KOPT-K1 (cell line): ENCODE results near the gene CTAGE9.
"Not testable (repeated sequence)": the region's sequence is repeated elsewhere in the genome, so short reads cannot be mapped to it uniquely, and the experiment has no call there.

Experiments
- H3K27ac ChIP-seq: fragments of 200-600 bp; sonication (generic); 2 replicates; pipeline ENCODE4 v1.5.1; 2016; ENCODE audit warnings: antibody characterized with exemption, mild to moderate bottlenecking, low read depth, low read length; ENCODE audit not compliant: poor library complexity, severe bottlenecking
- H3K36me3 ChIP-seq: fragments of 200-600 bp; sonication (generic); 2 replicates; pipeline ENCODE4 v1.5.1; 2017; ENCODE audit warnings: antibody characterized with exemption, mild to moderate bottlenecking, low read length, moderate library complexity; ENCODE audit not compliant: insufficient read depth
- H3K9me3 ChIP-seq: fragments of 200-600 bp; sonication (generic); 2 replicates; pipeline ENCODE4 v1.5.1; 2017; ENCODE audit warnings: antibody characterized with exemption, low read length, mild to moderate bottlenecking; ENCODE audit not compliant: insufficient read depth, poor library complexity, severe bottlenecking

CTAGE9 gene, protein sequence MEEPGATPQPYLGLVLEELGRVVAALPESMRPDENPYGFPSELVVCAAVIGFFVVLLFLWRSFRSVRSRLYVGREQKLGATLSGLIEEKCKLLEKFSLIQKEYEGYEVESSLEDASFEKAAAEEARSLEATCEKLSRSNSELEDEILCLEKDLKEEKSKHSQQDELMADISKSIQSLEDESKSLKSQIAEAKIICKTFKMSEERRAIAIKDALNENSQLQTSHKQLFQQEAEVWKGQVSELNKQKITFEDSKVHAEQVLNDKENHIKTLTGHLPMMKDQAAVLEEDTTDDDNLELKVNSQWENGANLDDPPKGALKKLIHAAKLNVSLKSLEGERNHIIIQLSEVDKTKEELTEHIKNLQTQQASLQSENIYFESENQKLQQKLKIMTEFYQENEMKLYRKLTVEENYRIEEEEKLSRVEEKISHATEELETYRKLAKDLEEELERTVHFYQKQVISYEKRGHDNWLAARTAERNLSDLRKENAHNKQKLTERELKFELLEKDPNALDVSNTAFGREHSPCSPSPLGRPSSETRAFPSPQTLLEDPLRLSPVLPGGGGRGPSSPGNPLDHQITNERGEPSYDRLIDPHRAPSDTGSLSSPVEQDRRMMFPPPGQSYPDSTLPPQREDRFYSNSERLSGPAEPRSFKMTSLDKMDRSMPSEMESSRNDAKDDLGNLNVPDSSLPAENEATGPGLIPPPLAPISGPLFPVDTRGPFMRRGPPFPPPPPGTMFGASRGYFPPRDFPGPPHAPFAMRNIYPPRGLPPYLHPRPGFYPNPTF

DNA sequence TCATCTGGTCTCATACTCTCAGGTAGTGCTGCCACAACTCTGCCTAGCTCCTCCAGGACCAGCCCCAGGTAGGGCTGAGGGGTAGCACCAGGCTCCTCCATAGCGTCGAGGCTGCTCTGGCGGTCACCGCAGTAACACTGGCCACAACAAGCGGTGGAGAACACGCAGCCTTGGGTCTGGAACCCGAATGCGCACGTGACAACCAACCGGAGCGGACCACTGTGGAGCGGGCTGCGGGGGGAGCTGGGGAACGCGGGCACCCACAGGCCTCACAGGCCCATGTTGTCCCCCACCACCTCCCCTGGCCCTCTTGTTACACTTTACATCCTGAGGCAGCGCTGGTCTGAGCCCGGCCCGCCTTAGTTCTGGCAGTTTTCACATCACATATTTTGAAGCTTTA lies at the start of gene CTAGE9:
CTAGE9 (minus strand) TSS at position 101 of the 400 bp plus-strand sequence; CDS start at position 101, 0 bp downstream.
- not testable (repeated sequence) for H3K9me3 ChIP-seq, H3K27ac ChIP-seq, H3K36me3 ChIP-seq

DNA sequence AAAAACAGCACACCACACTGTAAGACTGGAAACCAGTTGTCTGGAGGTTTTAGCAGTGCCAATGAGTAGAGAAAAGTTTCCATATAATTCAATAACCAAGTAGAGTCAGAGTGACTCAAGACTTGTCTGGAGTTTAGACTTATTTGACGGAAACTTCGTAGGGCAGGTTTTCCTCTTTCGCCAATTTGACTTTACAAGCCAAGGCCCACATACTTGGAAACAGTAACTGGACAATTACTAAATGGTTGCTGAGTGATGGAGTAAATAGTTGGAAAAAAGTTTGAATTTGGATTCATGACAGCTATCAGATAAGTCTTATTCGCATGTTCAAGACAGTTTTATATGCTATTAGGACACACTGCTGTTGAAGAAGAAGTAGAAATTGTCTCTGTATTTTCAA lies 48.1 kb upstream of the CTAGE9 start:
- Histone ChIP-seq H3K9me3 (no peaks in the 10 kb centered on the region), H3K36me3 (no peaks in the 10 kb centered on the region), H3K27ac (no peak overlapping the region)

DNA sequence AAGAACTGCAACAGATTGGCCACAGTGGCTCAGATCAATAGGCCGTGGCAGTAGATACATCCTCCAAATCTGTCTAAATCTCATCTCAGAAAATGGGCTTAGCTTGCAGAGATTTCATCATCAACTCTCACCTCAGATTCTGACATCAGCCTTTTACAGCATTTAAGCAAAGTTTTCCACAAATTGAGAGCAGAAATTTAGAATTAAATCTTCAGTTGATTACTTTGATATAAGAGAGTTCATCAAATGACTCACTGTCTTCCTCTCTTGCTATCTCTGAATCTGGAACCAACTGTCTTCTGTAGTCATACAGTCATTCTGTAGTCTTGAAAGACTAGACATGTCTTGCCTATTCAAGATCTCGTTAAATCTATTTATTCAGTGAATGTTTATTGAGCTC lies 45.2 kb upstream of the CTAGE9 start:
- no peak overlapping the region for H3K27ac ChIP-seq

DNA sequence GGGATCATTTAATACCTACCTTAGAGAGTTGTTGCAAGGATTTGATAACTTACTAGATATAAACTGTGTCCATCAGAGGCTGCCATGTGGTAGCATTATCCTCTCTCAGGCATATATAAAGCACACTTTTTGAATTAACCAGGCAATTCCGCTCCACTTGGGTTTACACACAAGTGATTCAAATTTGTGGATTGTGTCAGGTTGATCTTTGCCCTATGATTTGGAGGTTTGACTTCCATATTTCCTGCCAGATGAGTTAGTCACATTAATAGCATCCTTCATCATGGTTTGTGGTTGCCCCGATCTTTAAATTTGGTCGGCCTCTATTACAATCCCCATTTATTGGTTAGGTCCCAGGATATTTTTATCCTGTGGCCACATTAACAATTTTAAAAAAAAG lies 44.8 kb upstream of the CTAGE9 start:
- Histone ChIP-seq H3K27ac (no peak overlapping the region), H3K36me3 (no peaks in the 10 kb centered on the region), H3K9me3 (no peaks in the 10 kb centered on the region)

More for the DNA sequence above, 45.2 kb upstream of the CTAGE9 start:
- H3K9me3 ChIP-seq, result no peaks in the 10 kb centered on the region
- H3K36me3 ChIP-seq, result no peaks in the 10 kb centered on the region

DNA sequence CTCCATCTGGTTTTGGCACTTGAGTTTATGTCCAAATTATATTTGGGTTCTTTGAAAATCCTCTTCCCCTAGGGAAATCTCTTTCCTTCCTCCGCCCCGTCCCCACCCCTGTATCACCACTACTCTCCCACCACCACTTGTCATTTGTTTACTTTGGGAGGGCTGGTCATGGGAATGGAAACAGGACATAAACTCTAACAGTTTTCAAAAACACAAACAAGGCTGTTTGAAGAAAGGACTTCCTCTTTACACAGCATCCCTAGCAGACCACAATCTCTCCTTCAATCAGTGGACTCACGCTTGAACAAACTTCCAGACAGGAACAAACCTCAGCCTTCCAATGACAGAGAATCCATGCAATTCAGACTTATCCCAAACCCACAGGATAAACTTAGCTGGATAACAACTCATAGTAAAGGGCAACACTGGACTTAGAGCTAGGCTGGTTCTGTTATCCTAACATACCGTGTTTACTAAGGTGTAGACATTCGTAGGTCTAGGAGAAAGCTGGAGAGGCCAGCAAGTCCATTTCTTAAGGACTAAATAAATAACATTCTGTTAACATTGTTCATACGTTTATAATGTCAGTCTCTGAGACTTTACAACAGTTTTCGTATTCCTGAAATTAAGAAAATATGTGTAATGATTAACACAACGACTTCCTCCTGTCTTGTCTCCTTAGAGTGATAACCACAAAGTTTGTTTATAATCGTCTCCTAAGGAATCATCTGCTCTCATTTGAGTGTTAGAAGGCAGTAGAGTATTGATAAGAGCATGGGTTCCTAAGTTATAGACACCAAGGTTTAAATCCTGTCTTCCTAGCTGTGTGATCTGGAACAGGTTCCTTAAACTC lies 44.1 kb upstream of the CTAGE9 start:
- no peaks in the 10 kb centered on the region for H3K9me3 ChIP-seq
- no peak overlapping the region for H3K27ac ChIP-seq
- H3K36me3 ChIP-seq, result no peaks in the 10 kb centered on the region

DNA sequence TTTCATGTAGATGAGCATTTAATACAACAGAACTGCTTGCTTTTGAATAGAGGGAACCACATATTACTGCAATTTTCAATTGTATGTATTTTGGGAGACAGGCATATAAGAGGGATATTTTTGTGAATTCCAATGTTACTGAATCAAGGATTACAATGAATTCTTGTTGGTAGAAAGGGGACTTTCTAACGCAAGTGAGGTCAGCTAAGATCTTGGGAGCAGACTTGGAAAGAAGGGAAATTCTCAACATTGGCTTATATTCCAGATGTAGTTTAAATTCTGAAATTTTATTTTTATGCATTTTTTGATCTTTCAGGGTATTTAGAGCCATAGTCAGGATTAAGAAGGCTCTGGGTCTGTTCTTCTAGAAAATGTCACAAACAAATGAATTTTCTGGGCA lies 43.3 kb upstream of the CTAGE9 start:
- no peaks in the 10 kb centered on the region for H3K9me3 ChIP-seq
- no peaks in the 10 kb centered on the region for H3K36me3 ChIP-seq
- H3K27ac ChIP-seq, result no peak overlapping the region

DNA sequence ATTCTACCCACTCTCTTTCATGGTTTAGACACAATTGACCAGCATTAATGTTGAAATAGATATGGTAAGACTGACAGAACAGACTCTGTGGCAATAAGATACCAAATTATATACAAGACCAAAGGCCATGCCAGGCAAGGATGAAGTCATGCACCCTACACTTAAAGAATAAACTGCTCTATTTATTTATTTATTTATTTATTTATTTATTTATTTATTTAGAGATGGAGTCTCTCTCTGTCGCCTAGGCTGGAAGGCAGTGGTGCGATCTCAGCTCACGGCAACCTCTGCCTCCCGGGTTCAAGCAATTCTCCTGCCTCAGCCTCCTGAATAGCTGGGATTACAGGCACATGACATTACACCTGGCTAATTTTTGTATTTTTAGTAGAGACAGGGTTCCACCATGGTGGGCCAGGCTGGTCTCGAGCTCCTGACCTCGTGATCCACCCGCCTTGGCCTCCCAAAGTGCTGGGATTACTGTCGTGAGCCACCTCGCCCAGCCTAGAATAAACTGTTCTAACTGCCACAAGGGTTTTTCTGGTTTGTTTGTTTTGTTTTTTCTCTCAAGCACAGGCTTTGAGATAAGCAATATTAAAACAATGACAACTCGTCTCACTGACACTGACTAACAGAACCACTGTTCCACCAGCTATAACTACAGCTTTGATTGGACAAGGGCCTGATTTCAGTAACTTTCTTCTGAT lies 40.3 kb upstream of the CTAGE9 start:
- H3K36me3 ChIP-seq, H3K27ac ChIP-seq, H3K9me3 ChIP-seq: not testable (repeated sequence)

DNA sequence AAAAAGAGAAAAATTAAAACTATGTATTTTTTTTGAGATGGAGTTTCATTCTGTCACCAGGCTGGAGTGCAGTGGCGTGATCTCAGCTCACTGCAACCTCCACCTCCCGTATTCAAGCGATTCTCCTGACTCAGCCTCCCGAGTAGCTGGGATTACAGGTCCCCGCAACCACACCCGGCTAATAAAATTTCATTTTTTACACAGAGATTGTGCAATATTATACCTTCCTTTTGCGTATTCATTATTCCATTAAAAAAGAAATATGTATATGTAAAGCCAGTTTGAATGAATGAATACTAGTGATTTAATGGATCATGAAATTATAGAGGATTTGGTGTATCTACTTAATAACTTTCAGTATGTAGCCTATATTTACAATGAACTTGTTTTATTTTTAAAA lies 38.2 kb upstream of the CTAGE9 start:
- Histone ChIP-seq H3K9me3 (no peaks in the 10 kb centered on the region), H3K36me3 (no peaks in the 10 kb centered on the region), H3K27ac (no peak overlapping the region)

DNA sequence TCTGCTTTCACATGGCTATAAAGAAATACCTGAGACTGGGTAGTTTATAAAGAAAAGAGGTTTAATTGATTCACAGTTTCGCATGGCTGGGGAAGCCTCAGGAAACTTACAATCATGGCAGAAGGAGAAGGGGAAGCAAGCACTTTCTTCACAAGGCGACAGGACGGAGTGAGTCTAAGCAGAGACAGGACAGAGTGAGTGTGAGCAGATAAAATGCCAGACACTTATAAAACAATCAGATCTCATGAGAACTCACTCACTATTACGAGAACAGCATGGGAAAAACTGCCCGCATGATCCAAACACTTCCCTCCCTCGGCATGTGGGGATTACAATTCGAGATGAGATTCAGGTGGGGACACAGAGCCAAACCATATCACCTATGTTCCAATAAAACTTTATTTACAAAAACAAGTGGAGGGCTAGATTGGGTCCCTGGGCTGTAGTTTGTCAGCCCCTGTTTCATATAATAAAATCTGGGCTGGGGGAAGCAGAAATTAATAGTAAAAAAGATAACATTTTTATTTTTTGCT lies 37.1 kb upstream of the CTAGE9 start:
- H3K36me3 ChIP-seq, result no peaks in the 10 kb centered on the region
- no peak overlapping the region for H3K27ac ChIP-seq

DNA sequence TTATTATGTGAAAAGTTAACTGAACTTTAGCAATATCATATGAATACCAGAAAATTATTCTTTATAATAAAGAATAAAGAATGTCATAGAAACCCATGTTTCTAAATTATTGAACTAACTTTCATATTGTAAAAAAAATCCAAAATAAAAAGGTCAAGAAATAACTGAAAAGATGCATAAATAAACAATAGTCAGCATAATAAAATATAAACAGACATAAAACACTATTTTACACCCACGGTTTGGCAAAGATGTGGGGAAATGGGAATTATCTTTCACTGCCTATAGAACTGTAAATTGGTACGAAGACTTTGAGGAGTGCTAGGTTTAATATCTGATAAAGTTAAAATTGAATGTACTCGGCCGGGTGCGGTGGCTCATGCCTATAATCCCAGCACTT lies 34.7 kb upstream of the CTAGE9 start:
- no peak overlapping the region for H3K27ac ChIP-seq
- no peaks in the 10 kb centered on the region for H3K36me3 ChIP-seq
- H3K9me3 ChIP-seq, result no peaks in the 10 kb centered on the region

More for the DNA sequence above, 37.1 kb upstream of the CTAGE9 start:
- H3K9me3 ChIP-seq, result no peaks in the 10 kb centered on the region

DNA sequence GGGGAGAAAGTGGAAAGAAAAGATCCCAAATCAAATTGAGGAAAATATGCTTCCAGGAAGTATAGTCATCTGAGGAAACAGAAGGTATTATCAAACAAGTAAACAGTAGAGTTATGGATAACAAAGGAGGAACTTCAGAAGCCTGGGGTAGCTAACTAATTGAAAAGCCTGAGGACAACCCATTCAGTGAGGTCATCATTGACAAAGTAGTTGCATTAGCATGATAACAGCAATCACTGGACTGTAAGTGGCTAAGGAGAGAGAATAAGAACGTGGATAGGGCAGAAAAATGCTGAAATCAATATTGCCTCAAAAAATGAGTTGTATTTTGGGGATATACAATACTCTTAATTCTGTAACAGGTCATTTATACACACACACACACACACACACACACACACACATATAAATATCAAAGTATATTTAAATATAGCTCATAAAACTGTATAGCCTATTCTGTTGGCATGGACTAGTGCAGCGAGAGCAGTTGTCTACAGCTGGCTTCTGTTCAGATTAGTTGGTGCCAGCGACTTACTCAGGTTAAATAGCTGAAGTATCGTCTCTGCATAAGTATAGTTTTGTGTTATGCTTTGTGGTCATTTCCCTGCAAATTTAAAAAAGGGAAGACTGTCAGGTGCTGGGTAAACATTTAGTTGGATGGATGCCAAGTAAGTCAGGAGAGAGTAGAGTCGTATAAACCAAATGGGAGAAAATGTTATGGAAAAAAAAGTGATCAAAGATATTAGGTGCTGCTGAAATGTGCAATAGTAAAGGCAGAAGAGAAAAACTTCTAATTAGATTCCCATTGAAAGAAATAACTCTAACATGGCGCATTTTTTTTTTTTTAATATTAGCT lies 33.8 kb upstream of the CTAGE9 start:
- Histone ChIP-seq H3K36me3 (no peaks in the 10 kb centered on the region), H3K9me3 (no peaks in the 10 kb centered on the region), H3K27ac (no peak overlapping the region)

DNA sequence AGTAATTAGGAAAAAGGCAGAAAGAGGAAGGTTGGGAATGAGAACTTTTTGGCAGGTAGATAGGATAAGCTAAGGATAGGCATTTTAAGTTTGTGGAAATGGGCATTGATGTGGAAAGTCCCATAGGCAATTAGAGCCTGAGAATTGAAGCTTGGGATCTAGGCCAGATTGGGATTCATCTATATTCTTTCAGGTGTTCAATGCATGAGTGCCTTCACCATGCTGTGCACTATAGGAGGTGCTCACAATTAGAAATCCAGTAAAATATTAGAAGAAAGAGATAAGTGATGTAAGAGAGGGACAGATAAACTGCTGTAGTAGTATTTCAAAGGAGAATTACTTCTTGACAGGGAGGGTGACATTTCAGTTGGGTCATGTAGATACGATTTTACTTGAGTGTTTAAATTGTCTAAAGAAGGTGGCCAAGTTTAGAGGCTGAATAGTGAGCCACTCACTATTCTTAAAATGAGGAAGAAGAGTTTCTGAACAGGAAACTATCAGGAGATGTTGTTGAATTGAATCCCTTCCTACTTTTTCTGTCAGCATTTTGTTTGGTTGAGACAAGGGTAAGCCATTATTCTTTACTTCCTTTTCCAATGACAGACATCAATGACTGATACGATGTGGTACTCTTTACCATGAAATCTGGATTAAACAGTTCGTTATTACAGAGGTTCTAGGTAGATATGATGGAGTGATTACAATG lies 31.0 kb upstream of the CTAGE9 start:
- no peaks in the 10 kb centered on the region for H3K36me3 ChIP-seq
- no peak overlapping the region for H3K27ac ChIP-seq
- H3K9me3 ChIP-seq, result no peaks in the 10 kb centered on the region

DNA sequence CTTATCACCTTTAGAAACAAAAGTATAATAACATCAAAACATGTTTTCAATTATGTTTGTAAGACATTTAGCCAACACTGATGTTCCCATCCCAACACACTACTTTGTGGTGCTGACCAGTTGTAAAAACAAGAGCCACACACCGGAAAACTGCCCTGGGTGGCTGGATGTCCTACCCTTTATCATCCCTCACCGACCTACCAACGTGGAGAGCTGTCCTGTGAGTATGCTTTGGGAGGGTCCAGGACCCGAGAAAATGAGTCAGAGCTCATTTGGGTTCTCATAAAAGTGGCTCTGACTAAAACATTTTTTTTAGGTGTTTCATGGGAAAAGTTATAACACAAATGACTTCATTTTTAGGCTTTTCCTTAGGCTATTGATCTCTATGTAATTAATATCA lies 29.3 kb upstream of the CTAGE9 start:
- Histone ChIP-seq H3K27ac (no peak overlapping the region), H3K36me3 (no peaks in the 10 kb centered on the region)

More for the DNA sequence above, 29.3 kb upstream of the CTAGE9 start:
- H3K9me3 ChIP-seq, result no peaks in the 10 kb centered on the region
